Osteoblast (primary cell): ENCODE measurements around the gene PDE8B. TPM values are rescaled to one million over a fixed set of nuclear protein-coding genes. Genes with fewer than 3 reads are reported as not detected.
"Not testable (repeated sequence)": the region's sequence is repeated elsewhere in the genome, so short reads cannot be mapped to it uniquely, and the experiment has no call there.

Experiments used
- DNase-seq: peaks from one replicate; pipeline ENCODE4 v3.0.0; 2011; ENCODE audit warnings: low spot score, mixed read lengths; ENCODE audit not compliant: insufficient read length; ENCODE audit errors: missing footprints
- H2AFZ ChIP-seq: 2 replicates; pipeline ENCODE4 v1.6.0; 2011; ENCODE audit warnings: mild to moderate bottlenecking, low read length
- H3K27ac ChIP-seq: 2 replicates; pipeline ENCODE4 v1.5.1; 2011; ENCODE audit warnings: mild to moderate bottlenecking, low read depth, low read length, moderate library complexity
- H3K27me3 ChIP-seq: 2 replicates; pipeline ENCODE4 v1.6.0; 2012; ENCODE audit warnings: mild to moderate bottlenecking, control low read depth, inconsistent platforms, low read length, moderate library complexity; ENCODE audit not compliant: insufficient read depth
- H3K36me3 ChIP-seq: 2 replicates; pipeline ENCODE4 v1.5.1; 2011; ENCODE audit warnings: mild to moderate bottlenecking, low read length, control low read depth, moderate library complexity; ENCODE audit not compliant: insufficient read depth
- H3K4me1 ChIP-seq: 2 replicates; pipeline ENCODE4 v1.5.1; 2011; ENCODE audit warnings: mild to moderate bottlenecking, low read length, control low read depth, moderate library complexity; ENCODE audit not compliant: insufficient read depth
- H3K4me2 ChIP-seq: 2 replicates; pipeline ENCODE4 v1.6.0; 2011; ENCODE audit warnings: mild to moderate bottlenecking, low read length; ENCODE audit not compliant: insufficient read depth
- H3K4me3 ChIP-seq: fragments of 200-600 bp; sonication (generic); 3 replicates; pipeline ENCODE4 v1.5.1; 2012; ENCODE audit warnings: mild to moderate bottlenecking, low read length, inconsistent platforms; ENCODE audit not compliant: insufficient read depth
- H3K79me2 ChIP-seq: 2 replicates; pipeline ENCODE4 v1.6.0; 2012; ENCODE audit warnings: mild to moderate bottlenecking, low read length, control low read depth, inconsistent platforms; ENCODE audit not compliant: insufficient read depth
- H3K9me3 ChIP-seq: 2 replicates; pipeline ENCODE4 v1.5.1; 2011; ENCODE audit warnings: low read depth, low read length, control low read depth
- H4K20me1 ChIP-seq: 2 replicates; pipeline ENCODE4 v1.6.0; 2012; ENCODE audit warnings: mild to moderate bottlenecking, low read length, control low read depth; ENCODE audit not compliant: insufficient read depth
- total RNA-seq: library from RNA; depleted of rRNA; stranded (reverse); fragments of >200 nt; gene quantifications from 2 replicates; pipeline ENCODE4 v1.2.3, GENCODE V29; 2012
- TF ChIP-seq, protein P1 (sequence below): IDR thresholded peaks from 2 replicates; pipeline ENCODE4 v1.5.1; 2011; ENCODE audit warnings: mild to moderate bottlenecking, low read depth, low read length, moderate library complexity; ENCODE audit errors: extremely low read depth

PDE8B gene
- total RNA-seq, 1 donor: under 0.01 TPM

DNA sequence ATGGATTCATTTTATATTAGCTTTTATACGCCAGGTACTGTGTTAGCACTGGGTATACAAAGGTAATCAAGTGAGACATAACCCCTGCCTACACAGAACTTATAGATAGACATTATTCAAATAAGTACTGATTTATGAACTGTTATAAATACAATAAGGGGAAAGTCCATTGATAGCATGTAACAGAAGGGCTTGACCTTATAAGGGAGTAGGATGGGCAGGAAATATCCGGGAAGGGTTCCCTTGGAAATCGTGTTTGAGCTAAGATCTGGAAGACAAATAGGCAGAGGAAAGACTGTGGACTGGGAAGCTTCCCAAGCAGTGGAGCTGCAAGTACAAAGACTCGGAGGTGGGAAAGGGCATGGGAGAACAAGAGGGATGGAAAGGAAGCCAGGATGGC, 170.2 kb downstream of the PDE8B start:
- Histone ChIP-seq H3K4me1 (no peaks in the 10 kb centered on the region), H3K27me3 (peaks cover 8% of the 10 kb centered on the region), H4K20me1 (no peaks in the 10 kb centered on the region), H3K27ac (no peak overlapping the region), H3K79me2 (no peaks in the 10 kb centered on the region), H3K4me3 (no peak overlapping the region), H3K4me2 (no peak overlapping the region), H2AFZ (no peak overlapping the region), H3K36me3 (no peaks in the 10 kb centered on the region), H3K9me3 (no peaks in the 10 kb centered on the region)
- DNase-seq: no peak
- TF ChIP-seq, protein P1, sequence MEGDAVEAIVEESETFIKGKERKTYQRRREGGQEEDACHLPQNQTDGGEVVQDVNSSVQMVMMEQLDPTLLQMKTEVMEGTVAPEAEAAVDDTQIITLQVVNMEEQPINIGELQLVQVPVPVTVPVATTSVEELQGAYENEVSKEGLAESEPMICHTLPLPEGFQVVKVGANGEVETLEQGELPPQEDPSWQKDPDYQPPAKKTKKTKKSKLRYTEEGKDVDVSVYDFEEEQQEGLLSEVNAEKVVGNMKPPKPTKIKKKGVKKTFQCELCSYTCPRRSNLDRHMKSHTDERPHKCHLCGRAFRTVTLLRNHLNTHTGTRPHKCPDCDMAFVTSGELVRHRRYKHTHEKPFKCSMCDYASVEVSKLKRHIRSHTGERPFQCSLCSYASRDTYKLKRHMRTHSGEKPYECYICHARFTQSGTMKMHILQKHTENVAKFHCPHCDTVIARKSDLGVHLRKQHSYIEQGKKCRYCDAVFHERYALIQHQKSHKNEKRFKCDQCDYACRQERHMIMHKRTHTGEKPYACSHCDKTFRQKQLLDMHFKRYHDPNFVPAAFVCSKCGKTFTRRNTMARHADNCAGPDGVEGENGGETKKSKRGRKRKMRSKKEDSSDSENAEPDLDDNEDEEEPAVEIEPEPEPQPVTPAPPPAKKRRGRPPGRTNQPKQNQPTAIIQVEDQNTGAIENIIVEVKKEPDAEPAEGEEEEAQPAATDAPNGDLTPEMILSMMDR: no peak

DNA sequence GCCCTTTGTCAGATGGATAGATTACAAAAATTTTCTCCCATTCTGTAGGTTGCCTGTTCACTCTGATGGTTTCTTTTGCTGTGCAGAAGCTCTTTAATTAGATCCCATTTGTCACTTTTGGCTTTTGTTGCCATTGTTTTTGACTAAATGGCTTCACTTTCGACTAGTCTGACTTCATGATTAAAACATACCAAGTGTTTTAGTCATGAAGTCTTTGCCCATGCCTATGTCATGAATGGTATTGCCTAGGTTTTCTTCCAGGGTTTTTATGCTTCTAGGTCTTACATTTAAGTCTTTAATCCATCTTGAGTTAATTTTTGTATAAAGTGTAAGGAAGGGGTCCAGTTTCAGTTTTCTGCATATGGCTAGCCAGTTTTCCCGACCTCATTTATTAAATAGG, 172.9 kb downstream of the PDE8B start:
- H3K36me3 ChIP-seq, H3K79me2 ChIP-seq, H3K4me2 ChIP-seq, H3K27me3 ChIP-seq, H3K4me1 ChIP-seq, H4K20me1 ChIP-seq, DNase-seq, H3K27ac ChIP-seq, H3K4me3 ChIP-seq, H3K9me3 ChIP-seq, H2AFZ ChIP-seq: not testable (repeated sequence)

DNA sequence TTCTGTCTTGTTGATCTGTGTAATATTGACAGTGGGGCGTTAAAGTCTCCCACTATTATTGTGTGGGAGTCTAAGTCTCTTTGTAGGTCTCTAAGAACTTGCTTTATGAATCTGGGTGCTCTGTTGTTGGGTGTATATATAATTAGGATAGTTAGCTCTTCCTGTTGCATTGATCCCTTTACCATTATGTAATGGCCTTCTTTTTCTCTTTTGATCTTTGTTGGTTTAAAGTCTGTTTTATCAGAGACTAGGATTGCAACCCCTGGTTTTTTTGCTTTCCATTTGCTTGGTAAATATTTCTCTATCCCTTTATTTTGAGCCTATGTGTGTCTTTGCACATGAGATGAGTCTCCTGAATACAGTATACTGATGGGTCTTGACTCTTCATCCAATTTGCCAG, 175.9 kb downstream of the PDE8B start:
- not testable (repeated sequence) for H3K79me2 ChIP-seq, H3K4me3 ChIP-seq, H2AFZ ChIP-seq, H3K36me3 ChIP-seq, H3K9me3 ChIP-seq, H3K4me2 ChIP-seq, H3K27me3 ChIP-seq, H4K20me1 ChIP-seq, DNase-seq, H3K27ac ChIP-seq
- peaks cover 13% of the 10 kb centered on the region for H3K4me1 ChIP-seq

DNA sequence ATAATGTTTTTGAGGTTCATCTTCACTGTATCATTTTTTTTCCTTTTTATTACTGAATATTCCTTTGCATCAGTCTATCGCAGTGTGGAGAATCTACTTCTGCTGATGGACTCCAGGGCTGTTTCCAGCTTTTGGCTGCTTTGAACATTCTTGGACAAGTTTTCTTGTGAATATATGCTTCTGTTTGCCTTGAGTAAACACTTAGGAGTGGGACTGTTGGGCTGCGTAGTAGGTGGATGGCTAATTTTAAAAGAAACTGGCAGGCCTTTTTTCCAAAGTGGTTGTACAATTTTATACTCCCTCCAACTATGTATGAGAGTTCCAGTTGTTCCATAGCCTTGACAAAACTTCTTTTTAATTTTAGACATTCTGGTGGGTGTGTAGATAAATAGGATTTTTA, 179.3 kb downstream of the PDE8B start:
- no peaks in the 10 kb centered on the region for H3K36me3 ChIP-seq
- no peaks in the 10 kb centered on the region for H3K27me3 ChIP-seq
- H3K27ac ChIP-seq: no peak overlapping the region
- no peak overlapping the region for H2AFZ ChIP-seq
- no peaks in the 10 kb centered on the region for H3K79me2 ChIP-seq
- no peak for DNase-seq
- no peak overlapping the region for H3K4me2 ChIP-seq
- no peak overlapping the region for H3K4me3 ChIP-seq
- H4K20me1 ChIP-seq: no peaks in the 10 kb centered on the region
- H3K9me3 ChIP-seq: no peaks in the 10 kb centered on the region
- TF ChIP-seq, protein P1: no peak
- peaks cover 19% of the 10 kb centered on the region for H3K4me1 ChIP-seq

DNA sequence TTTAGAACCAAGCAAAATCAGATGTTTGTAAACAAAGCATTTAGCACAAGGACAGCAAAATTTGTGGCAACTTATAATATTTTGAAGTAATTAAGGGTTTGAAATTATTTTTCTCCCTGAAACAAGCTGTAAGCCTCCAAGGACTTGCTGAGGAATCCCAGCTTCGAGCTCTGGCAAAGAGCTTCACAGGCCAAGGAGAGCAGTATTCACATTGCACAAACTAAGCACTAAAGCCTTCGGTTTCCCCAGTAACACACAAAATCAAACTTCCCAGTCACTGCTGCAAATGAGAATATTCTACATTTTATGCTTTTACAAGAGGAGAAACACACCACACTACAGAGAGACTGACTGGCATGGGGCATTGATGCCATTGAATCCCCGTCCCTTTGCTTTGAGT, 179.7 kb downstream of the PDE8B start:
- no peaks in the 10 kb centered on the region for H3K79me2 ChIP-seq
- H4K20me1 ChIP-seq: no peaks in the 10 kb centered on the region
- peak; percentile 57 for DNase-seq
- no peak overlapping the region for H3K4me3 ChIP-seq
- H3K4me1 ChIP-seq: peaks cover 19% of the 10 kb centered on the region
- H3K4me2 ChIP-seq: peak overlapping the region; percentile 28
- TF ChIP-seq, protein P1: no peak
- no peaks in the 10 kb centered on the region for H3K9me3 ChIP-seq
- no peaks in the 10 kb centered on the region for H3K27me3 ChIP-seq
- no peak overlapping the region for H2AFZ ChIP-seq
- no peaks in the 10 kb centered on the region for H3K36me3 ChIP-seq
- H3K27ac ChIP-seq: peak overlapping the region; percentile 2
